ENCODE results near the gene EIF2B2.
A peak's percentile ranks its signal among the peaks of the same experiment; 100 is the strongest.

Gene EIF2B2

DNA sequence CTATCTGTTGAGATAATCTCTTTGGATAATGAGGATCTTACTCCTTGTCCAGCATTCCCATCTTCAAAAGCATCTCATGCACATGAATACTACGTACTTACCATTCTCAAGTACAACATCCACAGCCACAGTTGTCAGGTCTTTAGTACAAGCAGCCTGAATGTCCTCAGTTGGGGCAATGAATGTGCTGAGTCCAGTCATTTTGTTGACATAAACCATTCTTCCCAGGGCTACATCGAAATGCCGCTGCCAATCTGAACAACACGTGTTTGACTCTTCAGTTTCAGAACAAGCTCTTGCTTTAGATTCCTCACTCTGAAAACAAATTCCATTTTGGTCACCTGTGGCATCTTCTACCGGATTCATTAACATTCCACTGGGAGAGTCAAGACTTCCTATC lies 43.6 kb downstream of the EIF2B2 start:
- no peak for DNase-seq (ENCODE audit: low read depth)

DNA sequence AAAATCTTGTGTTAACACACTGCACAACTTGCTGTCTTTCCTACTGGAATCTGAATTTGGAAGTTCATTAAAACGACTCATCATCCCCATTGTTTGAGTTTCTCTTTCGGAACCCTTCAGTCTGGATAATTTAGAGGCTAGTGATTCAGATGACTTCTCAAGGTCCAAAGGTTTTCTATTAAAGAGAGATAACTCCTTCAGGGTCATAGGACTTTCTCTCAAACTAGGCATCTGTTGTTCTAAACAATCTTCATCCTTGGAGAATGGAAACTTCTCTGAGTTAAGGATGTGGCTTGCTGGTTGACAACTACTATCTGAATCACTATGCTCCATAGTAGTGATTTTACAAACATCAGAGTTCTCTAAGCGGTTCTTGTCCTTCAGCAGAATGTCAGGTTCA lies 44.2 kb downstream of the EIF2B2 start:
- DNase-seq (ENCODE audit: low read depth): no peak

DNA sequence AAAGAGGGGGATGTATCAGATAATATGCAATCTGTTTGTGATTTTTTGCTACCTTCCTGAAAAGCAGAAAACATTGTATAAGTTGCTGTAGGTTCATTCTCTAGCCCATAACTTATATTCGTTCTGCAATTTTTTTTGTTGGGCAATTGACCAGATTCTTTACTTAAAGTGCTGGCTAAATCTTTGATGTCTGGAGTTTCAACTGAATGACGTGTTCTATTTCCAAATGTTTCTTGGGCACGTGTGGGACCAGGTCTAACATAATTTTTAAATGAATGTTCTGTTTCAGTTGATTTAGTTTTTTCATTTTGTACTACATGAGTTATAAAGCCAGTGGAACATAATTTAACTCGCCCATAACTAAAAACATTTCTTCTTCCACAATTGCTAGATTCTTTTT lies 44.8 kb downstream of the EIF2B2 start:
- no peak for DNase-seq (ENCODE audit: low read depth)

DNA sequence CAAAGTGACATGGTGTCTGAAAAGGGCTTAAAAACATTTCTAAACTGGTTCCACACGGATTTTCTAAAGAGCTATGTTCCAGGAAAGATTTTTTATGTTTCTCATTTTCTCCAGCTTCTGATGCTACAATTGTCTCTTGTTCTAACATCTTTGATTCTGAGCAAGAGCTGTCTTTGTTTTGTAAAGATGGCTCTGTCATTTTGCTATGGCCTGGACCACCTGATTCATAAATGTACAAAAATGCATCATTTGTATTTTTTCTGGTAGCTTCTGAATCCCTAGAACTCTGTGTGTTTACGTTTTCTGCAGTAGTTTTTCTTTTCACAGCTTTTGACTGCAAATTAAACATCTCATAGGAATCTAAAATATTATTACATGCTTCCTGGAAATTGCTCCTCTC lies 45.4 kb downstream of the EIF2B2 start:
- no peak for DNase-seq (ENCODE audit: low read depth)

DNA sequence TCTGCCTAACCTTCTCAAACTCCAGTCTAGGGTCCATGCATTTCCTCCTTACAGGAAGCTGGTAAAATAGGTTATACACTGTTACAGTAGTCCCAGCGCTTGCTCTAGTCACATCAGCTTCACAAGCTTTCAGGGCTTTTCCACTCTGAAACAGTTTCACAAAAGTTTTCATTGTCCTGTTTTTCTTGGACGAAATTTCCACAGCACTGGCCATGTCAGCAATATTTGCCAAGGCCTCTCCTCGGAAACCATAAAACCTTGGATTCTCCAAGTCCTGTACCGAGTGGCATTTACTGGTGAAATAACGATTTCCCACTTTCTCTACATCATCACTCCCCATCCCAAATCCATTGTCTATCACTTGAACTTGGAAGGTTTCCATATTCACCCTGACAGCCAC lies 46.4 kb downstream of the EIF2B2 start:
- no peak for DNase-seq (ENCODE audit: low read depth)

DNA sequence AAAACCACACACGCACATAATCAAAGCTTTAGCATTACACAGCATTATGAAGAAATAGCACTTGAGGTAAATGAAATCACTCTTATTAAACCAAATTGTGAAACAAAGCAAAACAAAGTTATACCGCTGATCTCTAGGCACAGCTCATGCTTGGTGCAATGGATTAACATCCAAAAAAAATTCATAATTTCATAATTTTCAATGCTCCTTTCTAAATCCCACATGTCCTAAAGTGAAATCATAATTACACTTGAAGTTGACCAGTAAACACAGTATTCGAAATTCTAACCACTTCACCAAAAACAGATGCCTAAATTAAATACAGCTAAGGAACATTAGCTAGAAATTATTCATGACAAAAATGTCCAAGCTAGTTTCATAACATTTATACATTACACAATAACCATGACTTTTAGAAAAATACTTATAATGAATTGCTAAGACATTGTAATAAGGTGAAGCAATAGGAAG lies 47.0 kb downstream of the EIF2B2 start:
- DNase-seq (ENCODE audit: low read depth): no peak

DNA sequence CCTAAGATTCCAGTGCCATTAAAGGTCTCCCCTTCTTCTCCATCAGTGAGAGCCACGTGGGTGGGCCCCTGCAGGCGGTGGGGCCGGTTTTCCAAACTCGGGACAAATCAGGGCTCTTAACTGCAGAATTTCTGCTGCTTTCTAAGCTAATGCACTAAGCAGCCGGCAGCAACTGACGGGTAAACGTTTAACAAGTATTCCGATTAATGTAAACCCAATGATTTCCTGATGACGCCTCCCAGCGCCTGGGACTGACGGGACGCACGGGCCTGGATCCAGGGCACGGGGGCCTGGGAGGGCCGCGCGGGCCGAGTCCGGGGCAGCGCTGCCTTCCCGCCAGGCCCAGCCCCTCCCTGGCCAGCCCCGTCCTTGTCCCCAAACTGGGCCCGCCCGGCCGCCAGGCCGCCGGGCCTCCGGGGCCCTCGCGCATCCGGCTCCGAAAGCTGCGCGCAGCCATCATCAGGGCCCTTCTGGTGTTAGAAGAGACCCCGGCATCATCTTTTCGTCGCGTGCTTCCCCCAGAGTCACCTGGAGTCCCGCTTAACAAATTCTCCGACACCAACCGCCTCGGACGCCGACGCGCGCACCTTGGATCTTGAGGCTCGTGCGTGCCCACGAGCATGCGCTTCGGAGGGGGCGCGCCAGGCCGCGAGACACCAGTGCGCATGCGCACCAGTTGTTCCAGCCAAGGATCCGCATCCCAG lies 48.3 kb downstream of the EIF2B2 start, which contains the start of gene MLH3:
Gene MLH3 (minus strand): TSS at position 616 of the 704 bp plus-strand sequence. CDS start 1,812 bp downstream, outside the sequence.
- peak; percentile 70 for DNase-seq (ENCODE audit: low read depth)

DNA sequence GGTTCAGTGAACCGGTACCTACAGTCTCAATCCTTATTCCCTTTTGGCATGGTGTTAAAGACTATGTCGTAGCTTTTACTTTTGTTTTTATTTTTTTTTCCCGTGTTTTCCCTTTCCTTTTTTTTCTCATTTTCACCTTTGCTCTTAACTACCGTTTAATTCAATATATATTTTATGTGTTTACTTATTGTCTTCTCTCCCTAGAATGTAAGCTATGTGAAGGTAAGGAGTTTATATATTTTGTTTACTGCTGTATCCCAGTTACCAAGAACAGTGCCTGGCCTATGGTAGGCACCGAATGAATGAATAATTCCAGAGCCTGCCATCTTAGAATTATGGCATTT lies 48.8 kb downstream of the EIF2B2 start:
- no peak for DNase-seq (ENCODE audit: low read depth)

DNA sequence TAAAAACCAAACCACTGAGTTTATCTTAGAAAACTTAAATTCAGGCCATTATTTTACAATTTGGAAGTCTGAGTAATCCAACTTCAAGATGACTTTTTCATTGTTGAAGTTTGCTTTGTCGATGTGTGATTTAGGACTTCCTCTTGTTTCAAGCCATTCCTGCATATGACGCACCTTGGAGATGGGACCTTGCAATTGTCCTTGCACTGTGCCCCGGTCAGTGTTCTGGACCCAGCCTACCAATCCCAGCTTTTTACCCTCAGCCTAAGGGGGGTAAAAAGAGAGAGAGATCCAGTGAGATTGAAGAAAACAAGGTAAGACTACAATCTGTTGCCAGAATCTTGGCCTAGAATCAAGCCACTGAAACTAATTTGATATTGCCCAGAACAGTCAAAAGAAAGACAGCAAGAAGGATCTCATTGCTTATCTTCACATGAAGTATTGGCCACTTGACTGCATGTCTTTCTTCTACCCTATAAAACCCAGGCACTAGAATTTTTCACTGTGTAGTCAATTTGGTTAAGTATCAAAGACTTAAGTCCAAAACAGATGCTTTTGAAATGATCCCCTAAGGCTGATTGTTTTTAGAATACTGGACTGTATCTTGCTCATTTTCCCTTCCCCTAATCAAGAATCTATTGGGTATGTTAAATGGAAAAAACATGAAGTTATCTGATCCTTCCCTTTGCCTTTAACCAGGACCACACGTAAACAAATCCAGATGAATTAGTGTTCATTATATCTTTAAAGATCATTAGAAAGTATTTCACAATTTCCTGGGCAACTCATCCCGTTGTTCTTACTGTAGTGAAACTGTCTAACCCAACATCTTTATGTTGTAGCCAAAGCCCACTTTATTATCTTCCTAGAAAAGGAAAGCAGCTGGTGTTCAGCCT lies 50.9 kb downstream of the EIF2B2 start:
- no peak for DNase-seq (ENCODE audit: low read depth)

DNA sequence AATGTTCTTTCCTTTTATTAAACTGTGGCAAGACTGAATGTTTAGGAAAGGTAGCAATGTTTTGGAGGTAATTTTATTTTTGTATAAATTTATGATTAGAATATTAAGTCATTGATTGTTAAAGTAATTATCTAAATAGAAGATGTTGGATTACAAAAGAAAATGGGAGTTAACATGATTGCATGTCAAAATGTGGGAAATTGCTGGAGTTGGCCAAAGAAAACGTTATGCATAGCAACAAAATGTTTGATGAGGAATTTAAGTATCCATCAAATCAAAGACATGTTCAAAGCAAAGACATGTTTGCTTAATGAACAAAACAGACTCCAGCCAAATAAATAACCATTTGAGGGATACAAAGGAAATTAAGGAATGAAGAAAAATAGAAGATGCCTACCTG lies 51.7 kb downstream of the EIF2B2 start:
- DNase-seq (ENCODE audit: low read depth): no peak

DNA sequence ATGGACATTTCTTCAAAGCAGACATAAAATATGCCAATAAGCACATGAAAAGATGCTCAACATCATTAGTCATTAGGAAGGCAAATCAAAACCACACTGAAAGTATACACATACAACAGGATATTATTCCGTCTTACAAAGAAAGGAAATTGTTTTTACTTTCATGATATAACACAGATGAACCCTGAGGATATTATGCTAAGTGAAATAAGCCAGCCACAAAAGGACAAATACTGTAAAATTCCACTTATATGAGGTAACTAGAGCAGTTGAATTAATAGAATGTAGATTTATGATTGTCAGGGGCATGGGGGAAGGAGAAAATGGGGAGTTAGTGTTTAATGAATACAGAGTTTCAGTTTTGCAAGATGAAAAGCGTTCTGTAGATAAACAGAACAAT lies 56.9 kb downstream of the EIF2B2 start:
- DNase-seq (ENCODE audit: low read depth): no peak

DNA sequence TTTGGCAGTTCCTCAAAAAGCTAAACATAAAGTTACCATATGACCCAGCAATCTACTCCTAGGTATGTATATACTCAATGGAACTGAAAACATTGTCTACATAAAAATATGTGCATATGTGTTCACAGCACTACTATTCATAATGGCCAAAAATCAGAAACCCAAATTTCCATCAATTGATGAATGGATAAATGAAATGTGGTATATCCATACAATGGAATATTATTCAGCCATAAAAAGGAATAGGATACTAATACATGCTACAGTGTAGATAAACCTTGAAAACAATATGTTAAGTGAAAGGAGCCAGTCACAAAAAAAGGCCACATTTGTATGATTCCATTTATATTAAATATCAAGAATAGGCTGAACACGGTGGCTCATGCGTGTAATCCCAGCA lies 57.7 kb downstream of the EIF2B2 start:
- DNase-seq (ENCODE audit: low read depth): no peak
